GM20000 (cell line): ENCODE measurements around the gene HOXD12.

Experiments
- DNase-seq: peaks from one replicate; pipeline ENCODE4 v3.0.0; 2012; ENCODE audit warnings: low spot score
- CTCF ChIP-seq: IDR thresholded peaks from 2 replicates; pipeline ENCODE4 v1.5.1; 2012; ENCODE audit warnings: mild to moderate bottlenecking, control low read depth; ENCODE audit errors: extremely low read depth, missing control alignments

Gene HOXD12

GRCh38 chr2:176091329-176092258 is 8.0 kb upstream of the HOXD12 start:
- TF ChIP-seq CTCF, result no peak
- no peak for DNase-seq

- DNase-seq, result no peak
Observed at GRCh38 chr2:176092270-176093144, 7.1 kb upstream of the HOXD12 start, which contains the start of gene HOXD13. TSS of gene HOXD13 (plus strand) at chr2:176092721. CDS start at chr2:176092891, 170 bp downstream.

GRCh38 chr2:176093145-176093897 is 6.3 kb upstream of the HOXD12 start:
- TF ChIP-seq CTCF, result no peak
- no peak for DNase-seq

More at GRCh38 chr2:176092270-176093144, 7.1 kb upstream of the HOXD12 start, which contains the start of gene HOXD13:
- TF ChIP-seq CTCF, result no peak

- TF ChIP-seq CTCF, result no peak
- no peak for DNase-seq
Observed at GRCh38 chr2:176093898-176094249, 5.7 kb upstream of the HOXD12 start.

GRCh38 chr2:176094349-176094748 is 5.2 kb upstream of the HOXD12 start:
- TF ChIP-seq CTCF, result no peak
- DNase-seq, result no peak

GRCh38 chr2:176095421-176095820 is 4.2 kb upstream of the HOXD12 start:
- TF ChIP-seq CTCF, result no peak
- no peak for DNase-seq
